Cardiac fibroblast (primary cell): ENCODE results near the gene MTPN.

Experiments used
- DNase-seq, 2 donors: peaks; one replicate each; pipeline versions ENCODE4 v3.0.0 to v3.0.0-alpha.2; 2010; ENCODE audit warnings: low read depth in 2 of 2
- H3K4me3 ChIP-seq, 2 donors: replicated peaks in 1 of 2; 1 replicate in 1 of 2; 2 replicates in 1 of 2; pipeline ENCODE4 v1.5.1; 2011; ENCODE audit warnings: low read depth in 2 of 2, low read length in 2 of 2, mild to moderate bottlenecking in 2 of 2, moderate library complexity in 1 of 2
- TF ChIP-seq, protein P1 (sequence below): IDR thresholded peaks from one replicate; pipeline ENCODE4 v1.5.1; 2011; ENCODE audit warnings: low read depth, mild to moderate bottlenecking, low read length, inconsistent platforms

The MTPN gene

GRCh38 chr7:135950972-135951371 is 26.2 kb downstream of the MTPN start:
- H3K4me3 ChIP-seq, result no peak overlapping the region
- TF ChIP-seq, protein P1, sequence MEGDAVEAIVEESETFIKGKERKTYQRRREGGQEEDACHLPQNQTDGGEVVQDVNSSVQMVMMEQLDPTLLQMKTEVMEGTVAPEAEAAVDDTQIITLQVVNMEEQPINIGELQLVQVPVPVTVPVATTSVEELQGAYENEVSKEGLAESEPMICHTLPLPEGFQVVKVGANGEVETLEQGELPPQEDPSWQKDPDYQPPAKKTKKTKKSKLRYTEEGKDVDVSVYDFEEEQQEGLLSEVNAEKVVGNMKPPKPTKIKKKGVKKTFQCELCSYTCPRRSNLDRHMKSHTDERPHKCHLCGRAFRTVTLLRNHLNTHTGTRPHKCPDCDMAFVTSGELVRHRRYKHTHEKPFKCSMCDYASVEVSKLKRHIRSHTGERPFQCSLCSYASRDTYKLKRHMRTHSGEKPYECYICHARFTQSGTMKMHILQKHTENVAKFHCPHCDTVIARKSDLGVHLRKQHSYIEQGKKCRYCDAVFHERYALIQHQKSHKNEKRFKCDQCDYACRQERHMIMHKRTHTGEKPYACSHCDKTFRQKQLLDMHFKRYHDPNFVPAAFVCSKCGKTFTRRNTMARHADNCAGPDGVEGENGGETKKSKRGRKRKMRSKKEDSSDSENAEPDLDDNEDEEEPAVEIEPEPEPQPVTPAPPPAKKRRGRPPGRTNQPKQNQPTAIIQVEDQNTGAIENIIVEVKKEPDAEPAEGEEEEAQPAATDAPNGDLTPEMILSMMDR, result no peak
- no peak for DNase-seq

DNA sequence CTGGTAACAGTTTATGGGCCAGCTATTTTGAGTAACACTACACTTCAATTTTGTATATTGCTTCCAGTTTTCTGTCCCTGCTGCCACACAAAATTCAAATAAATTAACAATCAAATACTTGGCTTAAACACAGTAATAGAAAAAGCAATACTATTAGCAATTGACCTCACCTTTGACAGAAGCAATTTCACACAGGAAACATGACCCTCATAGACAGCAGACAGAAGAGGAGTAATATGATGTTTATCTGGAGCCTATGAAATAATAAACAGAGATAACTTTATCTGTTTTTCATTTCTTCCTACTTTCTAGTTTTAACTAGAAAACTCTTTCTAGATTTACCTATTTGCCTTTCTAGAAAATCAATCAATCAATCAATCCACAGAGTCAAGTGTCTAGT is 26.7 kb downstream of the MTPN start:
- DNase-seq, result no peak
- H3K4me3 ChIP-seq, result no peak overlapping the region
- TF ChIP-seq, protein P1, result no peak

- TF ChIP-seq, protein P1, result no peak
- no peak overlapping the region for H3K4me3 ChIP-seq
- no peak for DNase-seq
These were observed 30.7 kb downstream of the MTPN start for GRCh38 chr7:135946289-135947055.

DNA sequence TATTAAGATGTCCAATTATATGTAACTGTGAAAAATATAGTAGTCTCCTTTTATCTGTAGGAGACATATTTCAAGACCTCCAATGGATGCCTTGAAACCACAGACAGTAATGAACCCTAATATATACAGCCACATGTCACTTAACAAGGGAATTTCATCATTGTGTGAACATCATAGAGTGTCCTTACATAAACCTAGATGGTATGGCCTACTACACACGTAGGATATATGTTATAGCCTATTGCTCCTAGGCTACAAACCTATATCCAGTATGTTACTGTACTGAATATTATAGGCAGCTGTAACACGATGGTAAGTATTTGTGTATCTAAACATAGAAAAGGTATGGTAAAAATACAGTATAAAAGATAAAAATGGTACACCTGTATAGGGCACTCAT is 32.4 kb downstream of the MTPN start:
- TF ChIP-seq, protein P1, result no peak
- DNase-seq, result no peak
- H3K4me3 ChIP-seq, result no peak overlapping the region

DNA sequence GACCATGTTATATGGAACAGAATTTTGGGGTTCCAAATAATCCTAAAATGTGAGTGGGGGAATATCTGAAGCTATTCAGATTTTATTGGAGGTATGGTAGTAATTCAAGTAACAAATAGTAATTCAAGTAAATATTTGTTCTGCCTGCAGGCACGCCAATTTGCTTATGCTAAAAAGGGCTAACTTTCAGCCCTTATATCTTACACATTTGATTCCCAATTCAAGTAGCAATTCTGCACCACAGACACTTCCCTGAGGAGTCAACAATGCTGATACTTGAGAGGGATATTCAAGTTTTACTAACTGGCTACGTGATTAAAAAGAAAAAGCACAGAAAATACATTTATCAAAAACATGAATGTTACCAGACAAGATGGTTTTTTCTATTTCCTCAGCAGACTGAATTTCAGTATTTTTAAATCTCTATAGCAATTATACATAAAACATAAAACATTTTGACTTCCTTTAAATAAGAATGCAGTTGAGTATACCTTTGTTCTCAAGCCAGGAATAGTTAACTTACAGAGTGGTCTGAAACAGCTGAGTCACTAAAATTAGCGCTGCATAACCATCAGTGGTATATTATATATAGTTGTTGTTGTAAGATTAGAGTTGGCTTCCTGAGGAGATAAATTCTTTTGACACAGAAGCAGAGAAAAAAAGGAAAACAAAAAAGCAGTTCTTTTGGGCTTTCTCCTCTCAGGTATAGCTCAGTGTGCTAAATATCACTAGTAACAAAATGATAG is 33.9 kb downstream of the MTPN start:
- H3K4me3 ChIP-seq, result no peak overlapping the region
- TF ChIP-seq, protein P1, result no peak
- DNase-seq, result peak in 1 of 2 donors; percentile 44

- DNase-seq, result no peak
- TF ChIP-seq, protein P1, result no peak
- H3K4me3 ChIP-seq, result no peak overlapping the region
These were observed 34.5 kb downstream of the MTPN start for GRCh38 chr7:135942614-135943013.
